HG03159 (cell line): ENCODE measurements around the gene STX18.
"Not testable (repeated sequence)": the region's sequence is repeated elsewhere in the genome, so short reads cannot be mapped to it uniquely, and the experiment has no call there.

ENCODE experiments used
- ATAC-seq: cut with Tn5 transposase; IDR thresholded peaks from one replicate; pipeline ENCODE4 v1.9.1; 2021; ENCODE audit warnings: mild to moderate bottlenecking, moderate library complexity; ENCODE audit not compliant: unreplicated experiment

The STX18 gene

DNA sequence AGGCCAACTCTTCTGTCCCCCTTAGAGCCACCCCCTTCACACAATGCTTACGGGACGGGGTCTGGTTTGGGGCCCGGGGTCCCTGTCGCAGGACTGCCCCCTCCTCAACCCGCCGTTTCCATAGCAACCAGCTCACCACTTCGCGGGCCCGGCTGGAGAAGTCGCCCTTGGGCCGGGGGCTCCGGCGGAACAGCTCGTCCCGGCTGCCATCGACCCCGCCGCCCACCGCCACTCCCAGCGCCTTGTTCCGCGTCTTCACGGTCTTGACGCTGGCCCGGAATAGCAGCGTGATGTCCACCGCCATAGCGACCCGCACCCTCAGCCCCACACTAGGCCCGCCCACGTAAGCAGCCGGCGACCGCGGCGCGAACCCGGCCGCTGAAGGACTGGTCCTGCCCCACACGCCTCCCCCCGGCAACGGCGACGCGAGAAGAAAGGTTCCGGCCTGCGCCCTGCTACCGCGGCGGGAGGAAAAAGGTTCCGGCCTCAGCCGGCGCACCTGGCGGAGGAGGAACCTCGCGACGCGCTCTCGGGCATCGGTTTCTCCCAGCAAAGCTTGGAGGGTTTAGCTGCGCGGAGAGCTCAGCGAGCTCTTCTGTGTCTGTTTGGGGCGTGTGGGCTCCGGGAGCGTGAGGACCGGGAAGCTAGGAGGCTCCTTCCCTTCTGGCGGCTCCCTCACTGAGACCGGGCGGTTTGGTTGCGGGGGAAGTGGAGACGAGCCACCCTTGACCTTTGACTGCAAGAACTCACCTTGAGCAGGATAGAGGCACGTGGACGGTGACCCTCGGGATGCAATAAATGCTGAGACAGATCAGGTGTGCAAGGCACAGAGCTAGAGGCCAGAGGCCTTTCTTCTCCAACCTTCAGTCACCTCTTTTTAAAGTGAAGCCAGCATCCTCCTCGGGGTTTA is at the start of gene STX18:
Gene STX18 (minus strand): TSS at position 388 of the 910 bp plus-strand sequence. CDS start 84 bp downstream, at position 304.
- peak; percentile 74 for ATAC-seq

DNA sequence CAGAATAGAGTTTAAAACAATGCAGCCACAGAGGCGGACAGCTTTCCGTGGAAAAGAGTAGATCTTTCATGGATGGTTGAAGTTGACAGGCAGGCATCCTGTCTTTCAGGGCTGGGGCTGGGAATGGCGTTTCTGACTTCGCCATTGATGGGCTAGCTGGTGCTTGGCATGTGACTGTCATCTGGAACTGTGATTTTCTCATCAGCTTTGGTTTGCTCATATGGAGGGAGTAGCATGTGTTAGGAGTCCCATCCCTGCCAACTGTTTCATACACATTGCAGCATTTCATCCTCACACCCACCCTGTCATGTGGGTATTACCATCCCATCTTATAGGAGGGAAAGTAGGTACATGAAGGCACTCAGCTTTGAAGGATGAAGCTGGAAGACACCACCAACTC is 49.2 kb upstream of the STX18 start:
- ATAC-seq: no peak

DNA sequence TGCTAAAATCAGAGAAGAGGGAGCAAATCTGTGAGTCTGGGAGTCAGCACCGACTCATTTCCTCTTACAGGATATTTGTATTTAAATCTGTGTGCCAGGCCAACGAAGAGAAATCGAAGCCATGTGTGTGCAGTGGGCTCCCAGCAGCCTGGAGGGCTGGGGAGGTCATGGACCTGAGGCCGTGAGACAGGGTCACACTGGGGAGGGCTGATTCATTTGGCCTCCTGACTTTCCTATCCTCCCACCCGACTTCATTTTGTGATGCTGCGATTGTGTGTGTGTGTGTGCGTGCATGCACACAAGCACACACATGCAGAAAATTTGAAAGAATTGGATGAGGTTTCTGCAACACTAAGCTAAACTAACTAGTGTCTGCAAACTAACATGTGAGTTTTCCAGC is 48.7 kb upstream of the STX18 start:
- no peak for ATAC-seq

DNA sequence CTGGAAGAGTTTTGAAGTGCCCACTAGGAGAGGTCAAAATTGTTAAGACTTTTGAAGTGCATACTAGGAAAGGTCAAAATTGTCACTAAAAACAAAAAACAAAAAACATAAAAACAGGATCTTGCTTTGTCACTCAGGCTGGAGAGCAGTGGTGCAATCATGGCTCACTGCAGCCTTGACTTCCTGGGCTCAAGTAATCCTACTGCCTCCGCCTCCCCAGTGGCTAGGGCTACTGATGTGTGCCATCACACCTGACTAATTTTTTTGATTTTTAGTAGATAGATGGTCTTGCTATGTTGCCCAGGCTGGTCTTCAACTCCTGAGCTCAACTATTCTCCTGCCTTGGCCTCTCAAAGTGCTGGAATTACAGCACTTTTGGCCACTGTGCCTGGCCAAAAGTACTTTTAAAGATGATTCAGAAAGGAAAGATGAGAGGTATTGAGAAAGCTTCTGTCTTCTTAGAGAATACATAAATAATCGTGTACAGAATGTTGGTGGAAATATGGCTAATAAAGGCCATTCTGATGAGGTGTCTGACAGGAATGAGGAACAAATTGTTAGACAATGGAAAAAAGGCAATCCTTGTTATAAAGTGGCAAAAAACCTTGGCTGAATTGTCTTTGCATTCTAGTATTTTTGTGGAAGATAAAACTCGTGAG is 43.3 kb upstream of the STX18 start:
- ATAC-seq: no peak

DNA sequence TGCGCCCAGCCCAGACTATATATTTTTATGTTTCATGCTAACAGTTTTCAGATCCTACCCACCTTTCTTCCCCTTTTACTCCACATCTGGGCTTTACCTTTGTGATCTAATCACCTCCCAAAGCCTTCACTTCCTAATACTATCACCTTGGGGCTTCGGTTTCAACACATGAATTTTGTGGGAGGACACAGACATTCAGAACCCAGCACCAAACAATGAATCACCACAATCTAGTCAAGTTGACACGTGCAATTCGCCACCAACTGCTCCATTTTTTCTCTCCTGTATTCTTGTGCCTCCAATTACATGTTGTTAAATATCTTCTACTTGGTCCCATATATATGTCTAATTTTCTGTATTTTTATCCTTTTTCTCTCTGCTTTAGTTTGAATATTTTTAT is 41.8 kb upstream of the STX18 start:
- no peak for ATAC-seq

DNA sequence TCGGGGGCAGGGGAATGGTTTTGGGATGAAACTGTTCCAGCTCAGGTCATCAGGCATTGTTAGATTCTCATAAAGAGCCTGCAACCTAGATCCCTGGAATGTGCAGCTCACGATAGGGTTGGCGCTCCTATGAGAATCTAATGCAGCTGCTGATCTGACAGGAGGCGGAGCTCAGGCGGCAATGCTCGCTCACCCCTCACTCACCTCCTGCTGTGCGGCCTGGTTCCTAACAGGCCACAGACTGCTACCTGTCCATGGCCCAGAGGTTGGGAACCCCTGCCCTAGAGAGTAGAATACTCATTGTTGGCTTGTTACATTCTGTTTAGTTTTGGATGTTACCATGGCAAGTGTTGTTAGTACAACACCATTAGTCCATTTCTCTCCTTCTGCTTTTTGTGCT is 40.8 kb upstream of the STX18 start:
- ATAC-seq: no peak

DNA sequence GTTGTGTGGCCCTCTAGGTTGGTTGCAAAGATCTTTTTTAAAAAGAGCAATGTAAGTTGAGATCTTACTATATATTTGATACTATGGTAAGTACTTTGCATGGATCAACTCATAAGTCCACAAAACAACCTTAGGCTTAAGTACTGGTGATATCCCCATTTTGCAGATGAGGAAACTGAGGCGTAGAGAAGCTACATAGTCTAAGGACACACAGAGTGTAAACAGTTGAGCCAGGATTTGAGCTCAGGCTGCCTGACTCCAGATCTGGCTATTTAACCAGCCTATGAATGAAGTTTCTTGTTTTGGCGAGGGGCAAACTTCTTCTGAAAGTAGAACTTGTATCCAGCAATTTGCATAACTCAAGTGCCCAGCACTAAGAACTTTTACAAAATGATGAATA is 38.6 kb upstream of the STX18 start:
- no peak for ATAC-seq

DNA sequence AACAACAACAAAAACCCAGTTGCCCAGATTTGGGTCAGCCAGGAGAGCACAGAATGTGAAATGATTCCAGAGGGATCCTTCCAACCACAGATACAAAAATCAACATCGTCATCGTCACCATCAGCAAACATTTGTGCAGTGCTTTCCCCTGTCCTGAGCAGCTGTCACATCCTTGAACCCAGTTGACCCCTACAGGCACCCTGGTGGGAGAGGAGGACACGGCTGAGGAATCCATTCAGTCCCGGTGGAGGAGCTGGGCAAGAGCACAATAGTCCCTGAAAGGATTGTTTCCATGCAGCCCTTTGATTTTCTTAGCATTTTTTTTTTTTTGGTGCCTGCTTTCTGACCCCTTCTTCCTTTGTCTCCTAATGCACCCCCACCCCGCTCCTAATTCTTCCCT is 37.1 kb upstream of the STX18 start:
- no peak for ATAC-seq

DNA sequence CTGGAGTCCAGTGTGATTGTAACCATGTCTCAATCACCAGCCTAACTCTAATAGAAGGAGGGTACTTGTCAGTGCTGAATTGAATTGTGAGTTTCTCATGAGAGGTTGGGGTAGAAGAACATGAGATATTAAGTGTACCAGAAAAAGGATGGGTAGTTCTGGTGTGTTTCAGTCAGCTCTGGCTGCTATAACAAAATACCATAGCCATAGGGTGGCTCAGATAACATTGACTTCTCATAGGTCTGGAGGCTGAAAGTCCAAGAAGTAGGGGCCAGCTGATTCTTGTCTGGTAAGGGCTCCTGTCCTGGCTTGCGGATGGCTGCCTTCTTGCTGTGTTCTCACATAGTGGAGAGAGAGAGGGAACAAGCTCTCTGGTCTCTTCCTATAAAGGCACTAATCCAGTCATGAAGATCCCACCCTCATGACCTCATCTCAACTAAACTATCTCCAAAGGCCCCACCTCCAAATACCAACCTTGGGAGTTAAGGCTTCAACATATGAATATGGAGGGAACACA is 35.6 kb upstream of the STX18 start:
- ATAC-seq: no peak

DNA sequence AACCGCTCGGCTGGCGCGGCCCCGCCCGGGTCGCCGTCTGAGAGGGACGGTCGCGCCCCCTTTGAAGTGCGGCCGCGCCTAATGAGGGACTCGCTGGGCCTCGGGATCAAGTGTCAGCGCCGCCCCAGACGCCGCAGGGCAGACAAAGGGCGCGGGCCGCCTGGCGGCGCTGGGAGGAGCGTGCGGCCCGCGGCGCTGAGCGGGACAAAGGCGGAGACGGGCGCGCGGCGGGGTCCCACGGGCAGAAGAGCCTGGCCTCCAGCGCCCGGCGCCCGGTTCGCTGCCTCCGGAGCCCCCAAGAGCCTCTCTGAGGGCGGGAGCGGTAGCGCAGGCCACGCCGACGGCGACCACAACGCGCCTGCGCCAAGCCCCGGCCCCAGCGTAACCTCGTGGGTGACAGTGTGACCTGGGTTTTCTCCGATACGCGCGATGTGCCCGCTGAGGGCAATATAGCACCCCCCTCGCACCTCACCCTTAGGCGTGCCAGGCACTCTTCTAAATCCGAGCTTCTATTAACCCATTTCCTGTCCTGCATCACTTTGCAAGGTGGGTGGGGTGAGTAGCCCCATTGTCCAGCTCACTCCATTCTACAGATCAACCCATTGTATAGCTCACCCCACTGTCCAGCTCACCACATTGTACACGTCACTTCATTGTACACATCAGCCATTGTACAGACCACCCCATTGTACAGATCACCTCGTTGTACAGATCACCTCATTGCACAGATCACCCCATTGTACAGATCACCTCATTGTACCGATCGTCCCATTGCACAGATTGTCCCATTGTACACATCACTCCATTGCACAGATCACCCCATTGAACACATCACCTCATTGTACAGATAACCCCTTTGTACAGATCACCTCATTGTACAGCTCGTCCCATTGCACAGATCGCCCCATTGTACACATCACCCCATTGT is 33.7 kb upstream of the STX18 start:
- peak; percentile 79 for ATAC-seq

DNA sequence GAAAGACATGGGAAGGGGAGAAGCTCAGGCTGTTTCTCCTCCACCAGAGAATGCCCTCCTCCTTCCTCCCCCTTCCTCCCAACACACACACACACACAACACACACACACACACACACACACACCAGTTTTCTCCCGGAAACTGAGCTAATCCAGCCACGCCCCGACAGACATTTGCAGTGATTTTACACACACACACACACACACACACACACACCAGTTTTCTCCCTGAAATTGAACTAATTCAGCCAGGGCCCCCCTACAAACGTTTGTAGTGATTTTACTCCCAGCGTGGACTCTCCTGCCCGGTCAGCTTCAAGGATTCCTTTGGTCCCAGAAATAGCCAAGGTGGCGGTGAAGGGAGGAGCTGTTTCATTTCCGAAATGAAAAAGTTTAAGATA is 32.9 kb upstream of the STX18 start:
- ATAC-seq: no peak

DNA sequence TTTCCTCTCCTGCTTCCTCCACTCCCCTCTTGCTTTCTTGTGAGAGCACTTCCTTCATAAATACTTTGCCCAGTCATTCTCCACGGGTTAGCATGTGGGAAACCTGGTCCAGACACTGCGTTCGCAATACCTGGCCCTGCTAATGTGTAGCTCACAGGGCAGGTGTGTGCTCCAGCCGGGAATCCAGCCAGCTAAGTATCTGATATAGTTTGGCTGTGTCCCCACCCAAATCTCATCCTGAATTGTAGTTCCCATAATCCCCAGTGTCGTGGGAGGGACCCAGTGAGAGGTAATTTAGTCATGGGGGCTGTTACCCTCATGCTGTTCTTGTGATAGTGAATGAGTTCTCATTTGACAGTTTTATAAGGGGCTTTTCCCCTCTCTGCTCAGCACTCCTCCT is 32.2 kb upstream of the STX18 start:
- ATAC-seq: no peak

DNA sequence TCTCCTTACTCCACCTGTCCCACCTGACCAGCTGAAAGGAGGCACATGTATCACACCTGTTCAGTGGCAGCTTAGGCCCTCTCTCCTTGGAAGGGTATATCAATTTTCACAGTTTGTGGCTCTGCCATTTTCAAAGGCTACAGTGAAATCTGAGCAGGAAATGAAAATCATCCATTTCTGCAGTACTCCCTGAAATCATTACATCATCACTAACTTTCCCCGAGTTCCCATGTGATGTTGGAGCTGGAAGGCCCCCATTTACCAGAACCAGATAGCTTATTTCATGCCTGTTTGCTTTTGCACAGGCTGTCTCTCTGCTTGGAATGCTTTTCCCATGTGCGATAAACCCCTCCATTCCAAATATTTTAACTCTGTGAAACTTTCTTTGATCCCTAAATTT is 31.0 kb upstream of the STX18 start:
- ATAC-seq: no peak

DNA sequence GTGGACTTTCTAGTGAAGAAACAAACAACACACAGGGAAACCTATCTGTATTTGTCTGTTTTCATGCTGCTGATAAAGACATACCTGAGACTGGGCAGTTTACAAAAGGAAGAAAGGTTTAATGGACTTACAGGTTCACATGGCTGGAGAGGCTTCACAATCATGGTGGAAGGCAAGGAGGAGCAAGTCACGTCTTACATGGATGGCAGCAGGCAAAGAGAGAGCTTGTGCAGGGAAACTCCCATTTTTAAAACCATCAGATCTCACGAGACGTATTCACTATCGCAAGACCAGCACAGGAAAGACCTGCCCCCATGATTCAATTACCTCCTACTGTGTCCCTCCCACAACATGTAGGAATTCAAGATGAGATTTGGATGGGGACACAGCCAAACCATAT is 28.0 kb upstream of the STX18 start:
- not testable (repeated sequence) for ATAC-seq

DNA sequence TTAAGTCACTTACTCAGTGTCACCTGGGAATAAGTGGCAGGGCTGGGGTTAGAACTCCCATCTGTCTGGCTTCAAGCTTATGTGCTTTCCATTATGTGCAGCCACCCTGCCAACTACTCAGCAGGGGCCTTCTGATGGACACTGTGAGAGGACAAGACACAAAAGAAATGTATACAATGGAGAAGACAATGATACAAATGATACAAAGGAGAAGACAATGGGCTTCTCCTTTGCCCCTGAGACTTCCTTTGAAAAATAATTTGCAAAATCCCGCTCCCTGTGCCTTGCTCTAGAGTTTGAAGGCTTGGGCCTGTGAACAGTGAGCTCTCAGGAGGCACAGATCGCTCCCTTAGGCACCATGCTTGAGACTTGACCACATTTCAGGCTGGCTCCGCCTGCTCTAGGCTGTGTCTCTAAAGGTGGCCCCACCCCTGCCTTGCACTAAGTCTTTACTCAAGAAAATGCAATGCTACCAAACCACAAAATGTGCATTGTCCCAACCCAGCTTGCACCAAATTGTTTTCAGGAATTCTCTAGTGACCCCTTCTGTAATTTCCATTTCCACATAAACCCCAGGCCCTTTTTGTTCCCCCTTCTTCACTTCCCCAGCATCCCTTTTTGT is 27.1 kb upstream of the STX18 start:
- no peak for ATAC-seq

DNA sequence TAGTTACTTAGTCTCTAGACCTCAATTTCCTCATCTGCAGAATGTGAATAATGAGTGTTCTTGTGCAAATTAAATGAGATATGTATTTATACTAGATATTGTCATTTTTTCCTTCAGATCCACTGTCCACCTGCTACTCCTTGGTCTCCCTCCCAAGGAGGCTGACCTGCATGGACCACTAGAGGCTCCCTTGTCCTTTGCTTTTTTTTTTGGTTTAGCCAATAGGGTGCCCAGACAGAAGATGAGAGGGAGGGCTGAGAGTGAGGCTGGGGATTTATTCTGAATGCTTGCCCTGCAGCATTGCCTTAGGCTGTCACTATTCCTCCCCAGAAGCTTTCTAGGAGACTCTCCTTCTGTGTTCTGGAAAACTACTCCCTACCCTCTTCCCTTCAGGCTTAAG is 24.5 kb upstream of the STX18 start:
- ATAC-seq: peak; percentile 65

DNA sequence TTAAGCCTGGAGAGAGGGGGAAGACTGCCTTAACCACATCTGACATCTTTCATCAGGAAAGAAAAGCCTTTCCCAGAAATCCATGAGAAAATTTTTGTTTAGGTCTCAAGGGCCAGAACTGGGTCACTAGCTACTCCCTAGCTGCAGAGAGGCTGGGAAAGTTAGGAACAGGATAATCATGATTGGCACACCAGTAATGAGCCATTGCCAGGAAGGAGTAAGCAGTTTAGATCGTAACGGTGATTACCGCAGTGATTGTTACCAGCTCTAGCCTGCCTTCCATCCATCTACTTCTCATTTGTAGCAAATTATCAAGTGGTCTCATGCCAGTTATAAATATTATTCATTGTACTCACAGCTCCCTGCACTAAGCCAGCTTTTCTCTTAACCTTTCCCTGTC is 22.7 kb upstream of the STX18 start:
- no peak for ATAC-seq

DNA sequence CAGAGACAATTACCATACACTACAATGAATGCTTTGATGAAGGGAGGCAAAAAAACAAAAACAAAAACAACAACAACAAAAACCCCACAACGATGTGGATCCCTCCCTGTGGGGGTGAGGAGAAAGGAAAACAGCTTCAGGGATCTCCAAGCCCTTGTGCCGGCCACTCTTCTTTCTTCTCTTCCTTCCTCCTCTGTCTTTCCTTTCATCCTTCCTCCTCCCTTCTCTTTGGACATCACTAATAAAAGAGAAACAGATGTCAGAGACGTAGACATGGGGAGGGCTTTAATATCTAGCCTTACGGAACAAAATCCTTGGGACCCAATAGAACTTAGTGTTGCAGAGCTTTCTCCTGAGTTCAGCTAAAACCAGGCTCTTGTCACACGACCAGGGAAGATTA is 18.8 kb upstream of the STX18 start:
- ATAC-seq: no peak

DNA sequence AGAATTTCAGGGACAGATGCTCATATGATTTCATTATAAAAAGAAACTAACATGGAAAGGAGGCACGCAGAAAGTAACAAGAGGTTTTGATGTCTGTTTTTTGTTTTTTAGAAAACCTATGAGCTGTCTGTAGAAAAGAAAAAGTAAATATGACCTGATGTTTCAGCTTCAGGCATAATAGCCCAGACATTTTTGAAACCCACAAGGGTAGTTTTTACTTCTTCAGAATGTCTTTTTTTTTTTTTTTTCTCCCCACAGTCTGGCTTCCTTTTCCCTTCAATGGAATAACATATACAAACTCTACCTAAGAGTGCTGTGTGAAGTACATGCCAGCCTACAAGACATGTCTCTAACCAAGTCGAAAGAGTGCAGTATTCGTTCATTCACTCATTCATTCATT is 18.3 kb upstream of the STX18 start:
- no peak for ATAC-seq

DNA sequence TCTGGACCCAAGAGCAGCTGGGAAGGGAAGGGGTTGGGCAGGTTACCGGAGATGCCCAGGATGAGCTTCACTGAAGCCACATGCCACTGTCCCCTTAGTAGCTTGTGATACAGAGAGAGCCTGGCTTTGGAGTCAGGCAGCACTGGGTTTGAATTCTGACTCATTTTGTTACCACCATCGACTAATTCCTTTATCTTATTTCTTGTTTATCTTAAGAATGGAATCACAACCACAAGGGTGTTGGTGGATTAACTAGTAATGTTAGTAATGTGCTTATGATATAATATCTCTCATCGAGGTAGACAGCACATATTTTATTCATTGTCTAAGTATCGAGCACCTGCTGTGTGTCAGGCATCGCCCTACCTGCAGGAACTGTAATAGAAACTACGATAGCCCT is 17.7 kb upstream of the STX18 start:
- ATAC-seq: no peak

DNA sequence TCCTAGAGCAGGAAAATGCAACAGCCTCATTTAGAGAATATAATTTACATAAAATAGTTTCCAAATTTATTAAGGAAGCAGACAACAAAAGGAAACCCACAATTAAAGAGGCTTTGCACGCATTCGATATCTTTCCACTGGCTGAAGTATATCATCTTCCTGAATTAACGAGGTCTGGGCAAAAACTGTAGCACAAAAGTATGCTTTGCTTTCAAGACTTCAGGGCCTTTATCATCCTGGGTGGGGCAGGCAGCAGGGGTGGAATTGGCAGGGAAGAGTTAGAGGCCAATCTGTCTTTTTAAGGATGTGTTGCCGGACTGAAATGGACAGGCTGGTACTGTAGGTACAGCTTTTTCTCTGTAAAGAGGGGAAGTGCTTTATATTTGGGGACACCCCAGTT is 17.0 kb upstream of the STX18 start:
- ATAC-seq: no peak
